ENCODE results near the gene ZBTB46.

ZBTB46 gene

GRCh38 chr20:63737945-63738686 is 92.9 kb downstream of the ZBTB46 start:
- no peak overlapping the region for H2AFZ ChIP-seq (ENCODE audit: low read length, unreplicated experiment)
- peaks cover 9% of the 10 kb centered on the region for H3K79me2 ChIP-seq (ENCODE audit: control insufficient read depth, insufficient read depth, low read length, unreplicated experiment)
- peaks cover 9% of the 10 kb centered on the region for H3K4me1 ChIP-seq (ENCODE audit: control insufficient read depth, insufficient read depth, low read length, unreplicated experiment)
- H3K27me3 ChIP-seq (ENCODE audit: insufficient read depth, low read length): no peaks in the 10 kb centered on the region
- H3K36me3 ChIP-seq (ENCODE audit: insufficient read depth, low read length): peaks cover 4% of the 10 kb centered on the region; the same call in 1 of the 2 replicates
- H3K27ac ChIP-seq (ENCODE audit: low read depth, low read length): no peak overlapping the region
- no peak overlapping the region for H3K4me3 ChIP-seq (ENCODE audit: low read depth, low read length)

GRCh38 chr20:63737695-63737944 is 93.4 kb downstream of the ZBTB46 start:
- H3K4me1 ChIP-seq (ENCODE audit: control insufficient read depth, insufficient read depth, low read length, unreplicated experiment): peaks cover 9% of the 10 kb centered on the region
- H3K27ac ChIP-seq (ENCODE audit: low read depth, low read length): no peak overlapping the region
- no peak overlapping the region for H2AFZ ChIP-seq (ENCODE audit: low read length, unreplicated experiment)
- peaks cover 2% of the 10 kb centered on the region; the same call in 1 of the 2 replicates for H3K36me3 ChIP-seq (ENCODE audit: insufficient read depth, low read length)
- peaks cover 9% of the 10 kb centered on the region for H3K79me2 ChIP-seq (ENCODE audit: control insufficient read depth, insufficient read depth, low read length, unreplicated experiment)
- no peaks in the 10 kb centered on the region for H3K27me3 ChIP-seq (ENCODE audit: insufficient read depth, low read length)
- no peak overlapping the region for H3K4me3 ChIP-seq (ENCODE audit: low read depth, low read length)

GRCh38 chr20:63736893-63737694 is 94.0 kb downstream of the ZBTB46 start:
- peaks cover 9% of the 10 kb centered on the region for H3K79me2 ChIP-seq (ENCODE audit: control insufficient read depth, insufficient read depth, low read length, unreplicated experiment)
- H2AFZ ChIP-seq (ENCODE audit: low read length, unreplicated experiment): no peak overlapping the region
- no peaks in the 10 kb centered on the region for H3K36me3 ChIP-seq (ENCODE audit: insufficient read depth, low read length)
- no peak overlapping the region for H3K27ac ChIP-seq (ENCODE audit: low read depth, low read length)
- H3K4me3 ChIP-seq (ENCODE audit: low read depth, low read length): no peak overlapping the region
- H3K27me3 ChIP-seq (ENCODE audit: insufficient read depth, low read length): no peaks in the 10 kb centered on the region
- peaks cover 9% of the 10 kb centered on the region for H3K4me1 ChIP-seq (ENCODE audit: control insufficient read depth, insufficient read depth, low read length, unreplicated experiment)

- Histone ChIP-seq H3K27ac (ENCODE audit: low read depth, low read length) (no peak within 1 kb of the TSS), H3K4me3 (ENCODE audit: low read depth, low read length) (no peak within 1 kb of the TSS), H3K27me3 (ENCODE audit: insufficient read depth, low read length) (no peaks in the 10 kb centered on the region), H3K4me1 (ENCODE audit: control insufficient read depth, insufficient read depth, low read length, unreplicated experiment) (no peaks in the 10 kb centered on the region), H3K79me2 (ENCODE audit: control insufficient read depth, insufficient read depth, low read length, unreplicated experiment) (peaks cover under 1% of the 10 kb centered on the region), H3K36me3 (ENCODE audit: insufficient read depth, low read length) (no peaks in the 10 kb centered on the region), H2AFZ (ENCODE audit: low read length, unreplicated experiment) (no peak within 1 kb of the TSS)
These were observed 95.0 kb downstream of the ZBTB46 start, which contains the start of gene LIME1 for GRCh38 chr20:63735859-63736718. TSS of gene LIME1 (plus strand) at chr20:63736664. CDS start at chr20:63737550, 886 bp downstream.

- no peak overlapping the region for H2AFZ ChIP-seq (ENCODE audit: low read length, unreplicated experiment)
- H3K27ac ChIP-seq (ENCODE audit: low read depth, low read length): no peak overlapping the region
- H3K27me3 ChIP-seq (ENCODE audit: insufficient read depth, low read length): no peaks in the 10 kb centered on the region
- H3K4me3 ChIP-seq (ENCODE audit: low read depth, low read length): no peak overlapping the region
- H3K36me3 ChIP-seq (ENCODE audit: insufficient read depth, low read length): no peaks in the 10 kb centered on the region
- no peaks in the 10 kb centered on the region for H3K79me2 ChIP-seq (ENCODE audit: control insufficient read depth, insufficient read depth, low read length, unreplicated experiment)
- no peaks in the 10 kb centered on the region for H3K4me1 ChIP-seq (ENCODE audit: control insufficient read depth, insufficient read depth, low read length, unreplicated experiment)
These were observed 95.9 kb downstream of the ZBTB46 start for GRCh38 chr20:63734946-63735858.

- no peaks in the 10 kb centered on the region for H3K79me2 ChIP-seq (ENCODE audit: control insufficient read depth, insufficient read depth, low read length, unreplicated experiment)
- H2AFZ ChIP-seq (ENCODE audit: low read length, unreplicated experiment): no peak overlapping the region
- H3K27ac ChIP-seq (ENCODE audit: low read depth, low read length): no peak overlapping the region
- H3K36me3 ChIP-seq (ENCODE audit: insufficient read depth, low read length): no peaks in the 10 kb centered on the region
- H3K4me3 ChIP-seq (ENCODE audit: low read depth, low read length): no peak overlapping the region
- H3K27me3 ChIP-seq (ENCODE audit: insufficient read depth, low read length): no peaks in the 10 kb centered on the region
- no peaks in the 10 kb centered on the region for H3K4me1 ChIP-seq (ENCODE audit: control insufficient read depth, insufficient read depth, low read length, unreplicated experiment)
These were observed 96.7 kb downstream of the ZBTB46 start for GRCh38 chr20:63734111-63734945.

GRCh38 chr20:63733579-63734081 is 97.4 kb downstream of the ZBTB46 start:
- peaks cover under 1% of the 10 kb centered on the region for H3K79me2 ChIP-seq (ENCODE audit: control insufficient read depth, insufficient read depth, low read length, unreplicated experiment)
- H3K27ac ChIP-seq (ENCODE audit: low read depth, low read length): no peak overlapping the region
- H2AFZ ChIP-seq (ENCODE audit: low read length, unreplicated experiment): no peak overlapping the region
- no peak overlapping the region for H3K4me3 ChIP-seq (ENCODE audit: low read depth, low read length)
- H3K4me1 ChIP-seq (ENCODE audit: control insufficient read depth, insufficient read depth, low read length, unreplicated experiment): no peaks in the 10 kb centered on the region
- H3K36me3 ChIP-seq (ENCODE audit: insufficient read depth, low read length): no peaks in the 10 kb centered on the region
- no peaks in the 10 kb centered on the region for H3K27me3 ChIP-seq (ENCODE audit: insufficient read depth, low read length)

GRCh38 chr20:63733117-63733516 is 97.9 kb downstream of the ZBTB46 start:
- no peak overlapping the region for H3K4me3 ChIP-seq (ENCODE audit: low read depth, low read length)
- no peaks in the 10 kb centered on the region for H3K4me1 ChIP-seq (ENCODE audit: control insufficient read depth, insufficient read depth, low read length, unreplicated experiment)
- no peaks in the 10 kb centered on the region for H3K27me3 ChIP-seq (ENCODE audit: insufficient read depth, low read length)
- H3K36me3 ChIP-seq (ENCODE audit: insufficient read depth, low read length): no peaks in the 10 kb centered on the region
- H3K27ac ChIP-seq (ENCODE audit: low read depth, low read length): no peak overlapping the region
- H3K79me2 ChIP-seq (ENCODE audit: control insufficient read depth, insufficient read depth, low read length, unreplicated experiment): peaks cover 6% of the 10 kb centered on the region
- H2AFZ ChIP-seq (ENCODE audit: low read length, unreplicated experiment): no peak overlapping the region
